Stimulated activated CD8-positive, alpha-beta memory T cell treated with anti-CD3 and anti-CD28 coated beads, Interleukin-7, amount 100 ng/mL, for 24 hours (primary cell): ENCODE measurements around the gene KL.

Experiments
- DNase-seq: peaks from one replicate; pipeline ENCODE4 v3.0.0-alpha.2; 2020; ENCODE audit warnings: low read depth

The KL gene

DNA sequence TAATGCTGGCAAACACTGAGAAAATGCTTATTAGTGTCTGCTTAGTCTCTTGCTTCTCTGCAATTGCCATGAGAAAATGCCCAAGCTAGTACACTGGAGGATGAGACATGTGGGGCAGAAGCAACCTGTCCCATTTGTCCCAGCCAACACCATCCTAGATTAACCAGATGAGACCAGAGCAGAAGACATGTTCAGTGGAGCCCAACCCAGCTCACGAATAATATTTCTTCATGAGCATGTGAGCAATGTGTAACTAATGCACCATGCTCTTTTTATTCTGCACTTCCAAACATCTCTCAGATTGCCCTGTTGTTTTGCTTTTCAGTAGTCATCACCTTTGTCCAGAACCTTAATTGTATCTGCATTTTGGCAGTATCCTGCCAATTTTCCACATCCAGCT is 21.4 kb downstream of the KL start:
- no peak for DNase-seq

DNA sequence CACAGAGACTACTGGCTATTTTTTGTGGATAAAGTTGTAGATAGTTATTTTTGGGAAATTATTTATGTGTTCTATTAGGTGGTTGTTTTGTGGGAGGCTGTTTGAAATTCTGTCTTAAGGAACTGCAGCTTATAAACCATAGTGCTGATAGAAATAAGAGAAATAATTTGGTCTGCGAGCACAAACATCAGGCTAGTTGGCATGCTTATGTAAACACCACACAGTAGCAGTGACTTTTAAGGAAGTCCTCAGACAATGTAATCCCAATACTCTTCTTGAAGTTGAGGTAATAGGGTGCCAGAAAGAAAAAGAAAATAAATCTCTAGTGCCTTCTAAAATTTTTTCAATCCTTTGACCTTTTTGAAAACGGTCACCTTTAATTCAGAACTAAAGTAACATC is 23.9 kb downstream of the KL start:
- no peak for DNase-seq

DNA sequence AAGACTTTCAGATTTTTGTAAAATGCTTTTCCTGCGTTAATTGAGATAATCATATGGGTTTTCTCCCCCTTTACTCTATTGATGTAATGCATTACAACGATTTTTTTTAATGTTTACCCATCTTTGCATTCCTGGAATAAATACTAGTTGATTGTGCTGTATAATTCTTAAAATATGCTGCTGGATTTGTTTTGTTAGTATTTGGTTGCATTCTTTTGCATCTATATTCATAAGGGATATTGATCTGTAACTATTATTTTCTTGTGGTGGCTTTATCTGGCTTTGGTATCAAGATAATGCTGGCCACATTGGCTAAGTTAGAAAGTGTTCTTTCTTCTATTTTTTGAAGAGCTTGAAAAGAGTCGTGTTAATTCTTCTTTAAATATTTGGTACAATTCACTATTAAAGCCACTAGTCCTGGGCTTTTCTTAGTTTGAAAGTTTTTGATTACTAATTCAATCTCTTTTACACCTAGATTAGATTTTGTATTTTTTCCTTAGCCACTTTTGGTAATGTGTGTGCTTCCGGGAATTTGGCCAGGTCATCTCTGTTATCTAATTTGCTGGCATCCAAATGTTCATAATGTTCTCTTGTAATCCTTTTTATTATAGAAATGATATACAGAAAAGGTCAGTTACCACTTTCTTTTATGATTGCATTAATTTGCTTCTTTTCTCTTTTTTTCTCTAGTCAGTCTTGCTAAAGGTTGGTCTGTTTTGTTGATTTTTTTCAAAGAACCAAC is 29.8 kb downstream of the KL start:
- DNase-seq = no peak

DNA sequence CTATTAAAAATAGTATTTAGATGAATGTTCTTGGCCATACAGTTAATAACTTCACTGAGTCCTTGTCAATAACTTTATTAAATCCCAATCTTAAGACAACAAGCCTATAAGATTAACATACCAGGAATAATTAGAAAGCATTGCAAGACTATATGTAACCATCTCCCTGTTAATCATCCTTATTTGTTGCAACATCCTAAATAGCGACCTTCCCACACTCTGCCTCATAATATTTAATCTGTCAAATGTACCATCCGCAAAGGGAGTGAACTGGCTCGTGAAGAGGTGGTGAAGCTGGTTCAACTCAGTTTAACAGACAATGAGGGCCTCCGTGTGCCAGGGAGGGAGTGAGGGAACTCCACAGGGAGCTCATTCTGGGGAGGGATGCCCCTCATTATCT is 33.9 kb downstream of the KL start:
- DNase-seq = no peak

DNA sequence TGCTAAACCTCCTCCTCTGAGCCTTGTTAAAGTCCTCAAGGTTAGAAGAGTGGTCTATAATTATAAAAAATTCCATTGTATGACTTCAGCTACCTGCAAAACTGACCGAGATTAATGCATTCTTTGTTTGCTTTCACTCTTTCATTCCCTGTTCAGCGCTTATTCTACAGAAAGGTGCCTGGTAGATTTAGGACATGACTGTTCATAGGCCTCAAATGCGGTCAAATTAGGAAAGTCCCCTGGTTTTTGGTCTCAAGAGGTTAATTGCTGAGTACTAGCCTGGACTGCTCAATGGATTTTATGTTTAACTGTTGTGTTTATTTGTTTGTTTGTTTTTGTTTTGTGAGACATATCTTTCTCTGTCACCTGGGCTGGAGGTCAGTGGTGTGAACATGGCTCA is 35.4 kb downstream of the KL start:
- DNase-seq = no peak

DNA sequence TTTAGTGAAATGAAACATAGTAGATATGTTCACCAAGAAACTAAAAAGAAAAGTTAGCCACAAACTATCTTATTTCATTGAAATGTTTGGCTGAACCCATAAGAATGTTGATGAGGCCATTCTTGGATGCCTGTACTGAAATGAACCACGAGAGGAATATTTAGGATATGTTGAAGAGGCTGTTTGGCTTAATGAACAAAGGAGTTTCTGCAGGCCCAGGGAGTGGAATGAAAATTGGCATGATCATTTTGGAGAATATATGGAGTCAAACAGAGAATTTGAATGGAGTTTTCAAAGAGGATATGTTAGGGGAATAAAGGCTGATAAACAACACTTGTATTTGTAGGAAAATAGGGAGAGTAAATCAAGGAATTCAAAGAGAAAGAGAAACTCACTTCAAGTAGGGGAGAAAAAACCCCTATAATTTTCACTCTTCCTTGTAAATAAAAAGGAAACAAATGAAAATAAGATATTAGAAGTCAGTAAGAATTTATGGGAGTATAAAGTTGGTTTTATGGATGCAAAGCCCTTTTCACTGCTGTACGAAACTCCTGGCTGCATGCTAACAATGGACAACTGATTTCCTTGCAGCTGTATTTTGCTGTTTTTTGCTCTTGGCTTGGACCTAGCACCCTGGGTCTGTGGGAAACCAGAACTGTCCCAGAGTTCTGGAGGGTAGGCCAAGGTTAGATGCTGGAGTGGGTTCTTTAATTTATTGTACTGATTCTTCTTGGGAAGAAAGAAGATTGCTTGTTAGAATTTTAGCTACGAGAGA is 36.5 kb downstream of the KL start:
- no peak for DNase-seq

DNA sequence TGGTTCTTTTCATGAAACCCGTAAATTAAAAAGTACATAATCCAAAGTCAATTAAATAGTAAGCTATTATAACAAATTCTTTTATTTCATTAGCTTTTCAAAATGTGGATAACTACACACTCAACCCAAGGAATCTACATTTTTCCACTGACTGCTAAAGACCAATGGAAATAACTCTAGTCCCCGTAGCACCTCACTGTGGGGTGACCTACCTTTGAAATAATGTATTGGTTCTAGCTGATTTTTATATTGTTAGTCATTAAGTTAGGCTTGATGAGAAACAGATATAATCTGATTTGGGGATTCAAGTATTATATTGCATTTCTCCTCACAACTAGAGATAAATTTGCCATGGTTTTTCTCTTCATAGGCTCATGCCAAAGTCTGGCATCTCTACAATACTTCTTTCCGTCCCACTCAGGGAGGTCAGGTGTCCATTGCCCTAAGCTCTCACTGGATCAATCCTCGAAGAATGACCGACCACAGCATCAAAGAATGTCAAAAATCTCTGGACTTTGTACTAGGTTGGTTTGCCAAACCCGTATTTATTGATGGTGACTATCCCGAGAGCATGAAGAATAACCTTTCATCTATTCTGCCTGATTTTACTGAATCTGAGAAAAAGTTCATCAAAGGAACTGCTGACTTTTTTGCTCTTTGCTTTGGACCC is 37.3 kb downstream of the KL start:
- no peak for DNase-seq

DNA sequence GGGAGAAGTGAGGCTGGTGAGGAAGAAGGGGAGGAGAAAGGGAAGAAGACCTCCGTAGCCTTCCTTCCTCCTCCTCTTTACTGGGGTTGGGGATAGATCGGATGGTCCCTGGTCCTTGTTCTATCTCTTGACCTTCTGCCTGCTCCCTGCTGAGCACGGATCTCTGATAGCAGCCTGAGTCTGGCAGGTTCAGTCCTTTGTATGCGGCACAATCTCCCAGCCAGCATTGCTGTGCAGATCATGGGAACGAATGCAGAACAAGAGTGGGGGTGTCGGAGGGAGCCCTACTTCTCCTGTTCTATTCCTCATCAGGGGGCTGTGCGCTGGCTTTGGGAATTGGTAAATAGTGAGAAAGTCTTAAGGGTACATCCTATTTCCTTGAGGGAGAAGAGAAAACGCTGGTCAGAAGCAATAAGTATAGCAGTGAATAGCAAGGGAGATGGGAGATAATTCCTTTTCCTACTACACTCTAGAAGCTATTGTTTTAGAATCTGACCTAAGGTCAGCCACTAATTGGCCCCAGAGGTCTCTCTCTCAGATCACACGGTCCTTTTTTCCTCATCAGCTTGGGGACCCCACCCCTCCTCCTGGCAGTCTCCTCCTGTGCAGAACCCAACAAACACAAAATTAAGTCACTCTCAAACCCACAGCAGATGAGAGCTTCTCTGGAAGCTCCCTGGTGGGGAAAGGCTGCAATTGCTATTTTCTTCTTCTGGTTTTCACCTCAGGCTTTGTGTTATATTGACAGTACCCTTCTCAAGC is 41.0 kb downstream of the KL start:
- DNase-seq = no peak

DNA sequence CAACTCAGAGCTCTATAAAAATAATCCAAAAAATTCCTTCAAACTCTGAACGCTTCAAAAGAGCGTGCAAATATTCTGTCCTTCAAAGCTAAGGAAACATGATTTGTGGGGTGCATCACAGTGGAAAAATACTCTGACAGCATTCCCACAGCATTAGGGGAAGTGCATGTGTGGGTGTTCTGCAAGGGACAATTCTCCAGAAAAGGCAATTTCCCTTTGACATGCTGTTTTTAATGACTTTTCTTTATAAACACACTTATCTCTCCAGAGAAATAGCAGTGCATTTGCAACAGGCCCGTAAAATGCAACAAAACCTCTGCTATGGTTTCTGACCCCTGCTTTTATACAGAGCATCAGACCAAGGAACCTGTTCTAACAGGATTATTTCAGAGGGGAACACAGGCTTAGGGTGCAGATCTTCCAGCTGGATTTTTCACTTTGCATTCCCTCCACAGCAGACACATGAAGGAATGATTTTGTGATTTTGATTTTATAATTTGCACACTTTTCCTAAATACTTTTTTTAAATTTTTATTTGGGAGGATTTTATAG is 42.6 kb downstream of the KL start:
- DNase-seq = no peak

DNA sequence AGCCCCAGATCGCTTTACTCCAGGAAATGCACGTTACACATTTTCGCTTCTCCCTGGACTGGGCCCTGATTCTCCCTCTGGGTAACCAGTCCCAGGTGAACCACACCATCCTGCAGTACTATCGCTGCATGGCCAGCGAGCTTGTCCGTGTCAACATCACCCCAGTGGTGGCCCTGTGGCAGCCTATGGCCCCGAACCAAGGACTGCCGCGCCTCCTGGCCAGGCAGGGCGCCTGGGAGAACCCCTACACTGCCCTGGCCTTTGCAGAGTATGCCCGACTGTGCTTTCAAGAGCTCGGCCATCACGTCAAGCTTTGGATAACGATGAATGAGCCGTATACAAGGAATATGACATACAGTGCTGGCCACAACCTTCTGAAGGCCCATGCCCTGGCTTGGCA is 44.6 kb downstream of the KL start:
- no peak for DNase-seq

DNA sequence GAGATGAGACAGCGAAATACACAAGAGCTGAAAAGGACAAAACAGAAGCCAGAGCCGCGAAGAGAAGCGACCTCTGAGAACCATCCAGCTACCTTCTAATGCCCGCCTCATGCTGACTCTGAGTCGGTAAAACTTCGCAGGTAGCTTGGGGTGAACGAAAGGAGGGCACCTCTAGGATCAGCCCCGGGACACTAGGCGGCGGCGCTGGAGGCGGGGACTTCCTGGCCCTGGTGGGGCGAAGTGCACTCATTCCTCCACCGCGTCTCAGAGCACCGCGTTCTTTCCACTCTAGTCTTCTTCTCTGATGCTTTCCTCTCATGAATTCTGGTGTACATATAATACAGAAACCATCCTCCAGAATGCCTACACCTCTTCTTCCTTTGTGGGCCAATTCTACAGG is 50.1 kb downstream of the KL start:
- DNase-seq = no peak

DNA sequence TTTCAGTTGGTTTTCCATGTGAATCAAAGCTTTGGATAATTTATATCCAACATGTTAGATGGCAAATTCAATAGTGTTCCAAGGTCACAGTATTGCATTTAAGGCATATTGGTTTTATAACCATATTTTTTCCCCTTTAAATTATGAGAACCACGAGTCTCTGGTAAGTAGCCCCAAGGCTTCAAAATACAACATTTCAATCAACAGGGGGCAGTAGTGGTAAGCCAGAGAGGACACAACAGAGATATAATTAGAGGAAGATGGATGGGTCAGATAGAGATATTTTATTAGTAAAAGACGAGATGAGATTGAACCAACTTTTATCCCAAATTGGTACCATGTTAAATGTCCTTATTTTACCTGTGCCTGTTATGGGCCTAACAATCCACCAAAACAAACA is 53.1 kb downstream of the KL start:
- DNase-seq = no peak

DNA sequence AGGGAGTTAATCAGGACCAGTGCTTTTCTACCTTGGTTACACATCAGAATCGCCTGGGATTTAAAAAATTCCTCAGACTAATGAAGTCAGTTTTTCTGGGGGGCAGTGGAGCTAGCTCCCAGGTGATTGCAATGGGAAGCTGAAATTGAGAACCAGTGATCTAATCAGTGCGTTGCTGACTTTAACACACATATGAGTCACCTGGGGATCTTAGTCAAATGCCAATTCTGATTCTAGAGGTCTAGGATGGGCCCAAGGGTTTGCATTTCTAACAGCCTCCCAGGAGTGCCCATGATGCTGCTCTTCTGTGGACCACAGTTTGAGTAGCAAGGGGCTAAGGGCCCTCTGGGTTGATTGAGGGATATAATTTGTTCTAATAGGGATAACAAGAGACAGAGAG is 54.5 kb downstream of the KL start:
- no peak for DNase-seq

DNA sequence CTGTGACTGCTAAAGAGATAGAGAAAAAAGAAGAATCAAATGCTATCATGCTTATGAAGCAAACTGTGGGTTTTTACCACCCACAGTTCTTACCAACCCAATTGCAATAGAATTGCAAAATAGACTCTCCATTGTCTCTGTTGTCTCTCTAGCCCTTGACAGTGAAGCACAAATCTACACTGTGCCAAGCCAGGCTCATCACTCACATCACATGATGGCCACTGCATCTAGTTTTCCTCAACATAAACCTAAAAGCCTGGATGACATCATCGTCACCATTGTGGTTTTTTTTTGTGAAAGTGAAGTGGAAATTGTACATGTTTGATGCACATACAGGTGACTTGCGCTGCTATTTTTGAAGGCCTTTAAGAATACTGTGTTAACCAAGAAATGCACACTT is 56.1 kb downstream of the KL start:
- DNase-seq = no peak

DNA sequence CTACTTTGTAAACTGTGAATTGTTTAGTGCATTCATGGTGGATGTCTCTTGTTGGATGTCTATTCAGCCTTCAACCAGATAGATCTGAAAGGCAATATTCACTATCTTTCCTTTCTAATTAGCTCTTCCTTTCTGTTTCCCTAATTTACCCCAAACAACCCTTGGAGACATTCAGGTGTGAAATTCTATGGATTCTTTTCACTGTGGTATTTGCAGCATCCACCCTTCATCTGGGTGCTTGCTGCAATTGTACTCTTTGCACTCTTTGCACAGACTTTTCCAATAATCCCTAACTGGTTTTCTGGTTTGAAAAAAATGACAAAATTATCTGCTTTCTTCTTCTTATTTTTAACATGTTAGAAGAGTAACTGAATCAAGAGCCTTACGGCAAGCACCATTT is 56.5 kb downstream of the KL start:
- no peak for DNase-seq

DNA sequence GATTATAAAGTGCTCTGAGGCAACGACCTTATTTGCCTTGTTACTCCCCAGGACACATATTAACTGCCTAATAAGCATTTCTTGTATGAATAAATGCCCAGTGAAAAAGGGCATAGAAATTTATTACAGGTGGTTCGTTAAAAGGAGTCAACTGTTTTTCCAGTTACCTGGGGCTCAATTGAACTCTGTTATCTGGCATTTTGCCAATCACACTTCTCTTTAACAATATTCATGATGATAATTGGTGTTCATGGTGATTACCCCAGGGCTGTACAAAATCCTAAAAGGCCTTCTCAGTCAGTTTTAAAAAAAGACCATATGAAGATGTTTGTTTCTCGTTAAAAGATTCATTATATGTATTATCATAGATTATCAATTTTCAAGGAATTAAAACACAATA is 57.1 kb downstream of the KL start:
- DNase-seq = no peak

DNA sequence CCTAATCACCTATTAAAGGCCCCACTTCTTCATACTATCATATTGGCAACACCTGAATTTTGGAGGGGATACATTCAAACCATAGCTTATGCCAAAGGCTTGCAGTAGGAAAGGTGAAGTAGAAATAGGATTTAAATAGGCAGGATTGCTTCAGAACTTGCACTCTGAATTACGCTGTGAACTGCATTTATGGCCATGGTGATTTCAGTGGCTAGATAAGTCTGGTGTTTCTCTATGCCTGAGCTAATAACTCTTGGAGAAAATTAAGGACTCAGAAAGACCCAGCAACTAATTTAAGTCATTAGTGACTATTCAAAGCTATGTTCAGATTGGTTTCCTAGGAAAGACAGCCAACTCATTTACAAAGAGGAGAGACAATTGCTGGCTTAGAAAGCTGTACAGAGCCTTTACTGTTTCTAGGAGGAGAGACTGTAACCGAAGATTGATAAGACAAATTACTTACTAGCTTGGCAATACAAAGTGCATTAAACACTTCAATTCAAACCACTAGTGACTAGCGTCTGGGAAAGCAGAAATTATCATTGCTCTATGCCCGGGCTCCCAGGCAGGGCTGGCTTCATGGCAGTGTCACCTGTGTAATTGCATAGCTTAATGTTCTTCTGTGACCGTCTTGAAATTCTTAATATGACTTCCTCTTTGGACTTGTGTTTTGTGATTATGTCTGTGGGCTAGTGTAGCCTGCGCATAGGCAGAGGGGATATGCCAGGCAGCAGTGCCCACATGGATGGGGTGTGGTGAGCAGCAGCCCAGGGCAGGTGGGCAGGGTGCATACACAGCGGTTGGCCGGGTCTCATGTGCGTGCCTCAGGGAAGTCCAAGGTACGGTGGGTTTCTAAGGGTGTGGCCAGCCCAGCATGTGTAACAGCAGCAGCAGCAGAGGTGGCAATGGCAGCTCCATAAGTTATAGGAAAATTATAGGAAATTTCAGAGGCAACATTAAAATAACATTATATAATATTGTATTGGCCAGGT is 60.1 kb downstream of the KL start:
- DNase-seq = no peak

DNA sequence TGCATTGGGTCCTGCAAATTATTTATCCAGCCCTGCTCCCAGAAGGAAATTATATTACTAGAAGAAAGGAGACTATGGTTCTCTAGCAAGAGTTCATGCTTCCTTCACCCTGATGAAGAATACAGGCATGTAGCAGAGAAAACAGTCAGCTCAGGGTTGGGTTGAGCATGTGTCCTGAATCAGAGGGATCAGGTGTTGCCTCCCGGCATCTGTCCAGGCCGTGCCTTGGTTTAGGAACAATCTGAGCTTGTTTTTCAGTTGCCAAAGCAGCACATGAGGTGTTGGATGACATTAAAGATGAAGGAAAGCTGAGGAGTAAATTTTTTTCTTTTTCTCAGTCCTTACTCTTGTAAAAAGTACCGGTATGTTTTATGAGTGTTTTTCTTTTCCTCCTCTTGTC is 62.0 kb downstream of the KL start:
- no peak for DNase-seq

DNA sequence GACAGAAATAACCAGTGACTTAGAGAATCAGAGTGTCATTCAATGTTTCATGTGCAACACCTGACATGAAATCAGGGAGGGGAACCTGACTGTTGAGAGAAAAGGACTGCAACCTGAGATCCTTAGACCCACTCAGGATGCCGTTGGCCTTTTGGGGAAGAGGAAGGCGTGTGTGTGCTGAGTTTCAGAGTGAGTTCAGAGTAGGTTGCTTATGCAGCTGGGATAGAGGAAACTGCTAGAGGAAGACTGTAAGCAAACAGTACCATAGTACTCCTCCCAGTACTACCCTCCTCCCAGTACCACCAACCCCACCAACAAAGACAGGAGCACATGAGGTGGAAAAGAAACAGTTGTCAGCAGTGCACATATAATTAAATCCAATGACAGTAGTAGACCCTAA is 63.7 kb downstream of the KL start:
- no peak for DNase-seq

DNA sequence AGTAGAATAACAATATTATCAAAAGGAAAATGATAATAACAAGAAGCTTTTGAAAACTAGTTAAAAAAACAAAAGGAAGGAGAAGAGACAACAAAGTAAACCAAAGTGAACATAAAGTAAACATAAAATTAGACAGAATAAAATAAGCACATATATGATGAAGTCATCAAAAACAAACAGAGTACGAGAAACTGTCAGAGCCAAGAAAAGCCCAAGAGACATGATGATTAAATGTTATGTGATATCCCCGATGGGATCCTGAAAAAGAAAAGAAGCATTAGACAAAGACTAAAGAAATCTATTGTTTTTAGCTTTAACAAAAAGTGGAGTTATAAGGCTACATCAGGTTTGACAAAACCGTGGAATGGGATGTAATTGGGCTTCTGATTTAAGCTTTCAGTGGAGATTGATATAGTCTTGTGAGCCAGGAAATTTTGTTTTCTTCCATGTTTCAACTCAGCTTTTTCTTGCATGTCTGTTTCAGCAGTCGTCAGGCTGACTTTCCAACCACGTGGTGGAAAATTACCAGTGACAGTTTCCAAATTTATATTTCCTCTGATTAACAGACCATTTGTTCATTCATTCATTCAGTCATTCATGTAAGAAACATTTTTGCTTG is 64.9 kb downstream of the KL start:
- DNase-seq = no peak

DNA sequence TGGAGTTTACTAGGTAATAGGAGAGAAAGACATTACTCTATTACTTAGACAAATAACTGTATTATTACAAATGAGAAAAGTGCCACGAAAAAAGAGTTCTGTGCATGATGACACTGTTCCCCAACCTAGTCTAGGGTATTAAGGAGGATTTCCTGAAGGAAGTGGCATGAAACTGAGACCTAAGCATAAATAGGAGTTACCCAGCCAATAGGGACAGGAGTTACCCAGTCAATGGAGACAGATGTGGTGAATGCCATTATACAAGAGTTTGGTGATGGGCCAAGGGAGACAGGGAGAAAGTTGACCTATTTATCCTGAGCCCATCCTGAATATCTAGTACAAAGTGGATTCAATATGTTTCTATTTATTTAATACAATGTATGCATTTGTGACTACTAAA is 65.4 kb downstream of the KL start:
- no peak for DNase-seq
